Measurements from ENCODE around the gene AOAH.

The AOAH gene

DNA sequence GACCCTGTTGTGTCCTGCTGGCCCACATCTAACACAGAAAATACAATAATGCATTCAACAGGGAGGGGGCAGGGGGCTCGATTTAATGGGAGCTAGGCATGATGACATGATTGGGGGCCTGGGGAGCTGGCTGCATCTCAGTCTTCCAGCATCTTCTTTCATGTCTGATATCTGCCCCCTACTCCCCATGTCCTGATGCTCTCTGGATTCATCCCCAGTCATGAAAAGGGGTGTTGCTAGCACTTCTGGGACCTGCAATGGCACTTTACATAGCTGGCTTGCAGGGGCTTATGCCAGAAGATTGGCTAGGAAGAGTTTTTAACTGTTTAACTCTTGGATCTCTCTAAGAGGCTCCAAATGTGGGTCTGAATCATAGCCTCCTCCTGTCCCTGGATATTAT is 94.9 kb downstream of the AOAH start:
- DNase-seq (ENCODE audit: low read depth), result no peak

DNA sequence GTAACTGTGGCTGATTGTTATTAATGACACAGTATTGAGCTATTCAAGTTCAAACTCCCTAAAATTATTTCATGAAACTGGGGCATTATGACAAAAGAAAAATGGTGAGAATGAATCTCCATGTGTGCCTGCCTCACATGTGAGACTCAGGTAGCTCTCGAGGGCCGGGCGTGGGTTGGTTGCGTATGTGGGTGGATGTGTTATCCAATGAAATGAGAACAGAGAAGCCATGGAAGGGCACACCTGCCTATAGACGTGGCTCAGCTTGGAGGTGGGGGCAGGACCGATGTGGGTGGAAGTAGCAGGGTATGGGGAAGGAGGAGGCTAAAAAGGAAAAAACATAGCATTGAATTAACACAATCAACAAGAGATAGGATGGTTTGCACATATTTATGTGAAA is 96.5 kb downstream of the AOAH start:
- no peak for DNase-seq (ENCODE audit: low read depth)

DNA sequence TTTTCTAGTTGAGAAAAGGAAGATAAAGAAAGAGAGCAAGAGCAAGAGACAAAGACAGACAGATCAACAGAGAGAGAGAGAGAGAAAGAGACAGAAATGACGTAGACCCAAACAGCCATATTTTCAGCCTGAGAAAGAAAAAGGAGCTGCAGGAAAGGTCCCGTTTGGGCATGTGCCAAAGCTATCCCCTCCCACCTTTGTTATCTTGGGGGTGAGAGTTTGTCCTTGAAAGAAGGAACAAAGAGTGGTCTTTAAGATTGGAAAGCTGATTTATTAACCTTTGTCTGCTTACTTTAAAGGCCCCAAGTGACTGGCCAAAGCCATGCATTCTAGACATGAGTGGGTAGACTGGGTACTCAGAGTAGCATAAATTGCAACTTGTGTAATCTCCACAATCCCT is 98.2 kb downstream of the AOAH start:
- no peak for DNase-seq (ENCODE audit: low read depth)

DNA sequence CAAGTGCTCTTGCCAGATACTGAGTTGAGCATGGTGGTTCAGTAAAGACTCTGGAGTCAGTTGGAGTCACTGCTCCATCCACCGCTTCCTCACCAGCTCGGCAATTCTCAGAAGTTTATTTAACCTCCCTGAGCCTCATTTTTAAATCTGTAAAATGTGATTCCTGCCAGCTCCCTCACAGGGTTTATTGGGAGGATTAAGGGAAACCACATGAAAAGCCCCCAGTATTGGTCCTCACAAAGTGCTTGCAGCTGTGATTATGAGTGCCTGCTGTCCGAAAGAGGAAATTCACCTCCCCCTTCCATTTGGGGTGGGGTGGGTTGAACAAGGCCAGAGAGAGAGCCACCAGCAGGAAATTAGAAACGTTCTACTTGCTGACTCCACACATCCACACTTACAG is 99.0 kb downstream of the AOAH start:
- no peak for DNase-seq (ENCODE audit: low read depth)

DNA sequence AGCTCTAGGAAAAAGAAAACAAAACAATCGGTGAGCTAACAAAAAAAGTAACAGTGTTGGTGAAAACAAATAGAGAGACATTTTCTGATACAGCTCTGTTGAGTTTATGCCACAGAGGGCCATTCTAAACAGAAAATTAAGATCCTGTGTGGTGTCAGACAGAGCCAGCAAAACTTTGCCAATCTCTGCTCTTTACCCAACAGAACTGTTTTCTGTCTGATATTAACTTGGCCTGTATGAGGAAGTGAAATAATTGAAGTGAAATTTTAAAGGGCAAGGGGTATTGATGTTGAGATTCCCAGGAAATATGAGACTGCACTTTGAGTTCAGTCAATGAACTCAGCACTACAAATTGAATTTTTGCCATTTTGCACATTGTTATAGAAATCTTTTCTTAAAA is 101.0 kb downstream of the AOAH start:
- DNase-seq (ENCODE audit: low read depth), result no peak

DNA sequence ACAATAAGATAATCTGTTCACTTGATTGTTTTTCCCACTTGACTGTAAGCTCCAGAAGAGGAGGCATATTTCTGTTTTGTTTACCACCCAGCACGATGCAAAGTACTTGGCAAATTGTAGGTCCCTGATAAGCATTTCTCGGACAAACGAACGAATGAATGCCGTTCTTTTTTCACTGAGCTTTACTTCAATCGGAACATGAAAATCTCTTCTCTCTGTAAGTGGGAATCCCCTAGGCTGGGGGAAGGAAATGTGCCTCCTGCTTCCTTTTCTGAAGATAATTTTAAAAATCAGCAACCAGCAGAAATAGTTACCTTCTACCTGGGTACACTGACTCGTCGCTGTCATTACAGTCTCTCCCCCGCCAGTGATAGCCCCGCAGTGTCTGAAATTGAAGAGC is 102.9 kb downstream of the AOAH start:
- DNase-seq (ENCODE audit: low read depth), result no peak

DNA sequence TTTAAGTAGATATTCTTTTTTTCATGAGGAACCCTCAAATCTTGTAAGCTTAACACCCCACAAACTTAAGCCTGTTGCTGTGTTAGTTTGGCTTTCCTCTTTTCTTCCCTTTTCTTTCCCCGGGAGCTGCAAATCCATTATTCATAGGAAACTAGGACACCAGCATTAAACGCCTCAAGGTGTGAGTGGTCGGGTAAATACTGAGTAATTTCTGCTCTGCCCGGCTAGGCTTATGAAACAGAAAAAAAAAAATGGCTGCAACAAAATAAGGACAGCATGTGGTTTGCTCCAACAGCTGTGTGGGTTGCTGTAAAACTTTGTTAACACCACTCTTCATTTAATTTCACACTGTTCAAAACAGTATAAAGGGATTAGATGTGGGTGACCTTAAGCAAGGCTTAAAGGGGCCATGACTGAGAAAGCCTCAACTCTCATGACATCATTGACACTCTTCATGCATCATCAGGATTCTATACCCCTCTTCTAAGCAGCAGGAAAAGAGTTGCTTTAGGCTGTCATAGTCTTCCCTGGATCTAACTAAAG is 104.1 kb downstream of the AOAH start:
- no peak for DNase-seq (ENCODE audit: low read depth)

DNA sequence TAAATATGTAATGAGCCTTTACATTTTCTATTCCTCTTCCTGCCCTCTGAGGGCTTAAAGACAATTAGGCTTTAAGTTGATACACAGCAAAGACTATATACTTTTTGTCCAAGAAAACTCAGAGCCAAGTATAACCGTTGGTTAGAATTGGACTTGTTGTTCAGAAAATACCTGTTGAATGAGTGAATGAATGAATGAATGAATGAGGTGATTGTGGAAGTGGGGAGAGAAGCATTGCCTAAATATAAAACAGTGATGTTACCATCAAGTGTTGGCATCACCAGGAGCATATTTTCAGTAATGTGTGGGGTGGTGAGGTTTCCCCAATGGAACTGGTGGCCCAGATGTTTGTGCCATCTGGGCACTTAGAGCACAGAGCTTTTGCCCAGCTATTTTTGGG is 106.9 kb downstream of the AOAH start:
- no peak for DNase-seq (ENCODE audit: low read depth)

DNA sequence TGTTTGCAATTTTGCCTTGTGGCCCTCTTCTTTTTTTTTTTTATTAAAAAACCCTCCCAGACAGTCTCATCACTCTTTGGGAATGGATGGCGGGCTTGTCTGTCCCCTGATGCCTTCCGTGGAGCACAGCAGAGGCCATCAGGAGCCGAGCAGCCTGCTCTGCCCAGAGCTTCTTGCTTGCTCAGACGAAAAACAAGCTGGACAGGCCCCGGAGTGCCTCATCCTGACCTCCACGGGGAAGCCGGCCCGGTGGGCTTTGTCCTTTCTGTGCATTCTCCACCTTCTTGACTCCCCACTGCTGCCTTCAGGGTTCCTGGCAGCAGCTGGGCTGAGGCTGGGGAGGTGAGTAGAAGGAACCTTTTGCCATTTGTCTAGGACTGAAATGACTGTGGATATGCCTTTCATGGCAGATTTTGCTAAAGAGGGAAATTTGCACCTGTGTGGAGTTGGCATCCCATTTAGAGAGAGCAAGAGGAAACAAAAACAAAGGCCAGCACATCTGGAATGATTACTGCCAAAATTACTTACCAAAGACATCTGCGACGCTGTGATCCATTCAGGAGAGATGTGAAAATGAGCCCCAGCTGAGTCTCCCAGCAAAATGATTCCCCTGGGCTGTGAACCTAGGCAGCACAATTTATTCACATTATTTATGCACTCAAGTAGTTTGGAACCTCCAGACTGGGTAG is 108.3 kb downstream of the AOAH start:
- no peak for DNase-seq (ENCODE audit: low read depth)

DNA sequence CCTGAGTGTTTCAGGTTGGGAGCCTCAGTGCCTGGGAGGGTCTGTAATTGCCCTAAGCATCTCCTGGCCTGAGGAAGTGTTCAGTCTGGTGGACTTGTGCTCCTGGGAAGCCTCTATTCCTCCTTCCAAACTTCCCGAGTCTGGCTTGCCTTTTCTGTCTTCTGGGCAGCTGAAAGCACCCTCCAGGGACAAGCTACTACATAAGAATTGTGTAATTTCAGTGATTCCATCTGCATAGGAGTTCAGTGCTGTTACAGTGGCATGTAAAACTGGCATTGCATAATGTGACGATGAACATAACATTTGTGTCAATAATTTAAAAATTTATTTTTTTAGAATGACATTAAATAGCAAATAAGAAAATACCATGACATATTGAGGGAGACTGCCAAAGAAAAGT is 109.3 kb downstream of the AOAH start:
- no peak for DNase-seq (ENCODE audit: low read depth)

DNA sequence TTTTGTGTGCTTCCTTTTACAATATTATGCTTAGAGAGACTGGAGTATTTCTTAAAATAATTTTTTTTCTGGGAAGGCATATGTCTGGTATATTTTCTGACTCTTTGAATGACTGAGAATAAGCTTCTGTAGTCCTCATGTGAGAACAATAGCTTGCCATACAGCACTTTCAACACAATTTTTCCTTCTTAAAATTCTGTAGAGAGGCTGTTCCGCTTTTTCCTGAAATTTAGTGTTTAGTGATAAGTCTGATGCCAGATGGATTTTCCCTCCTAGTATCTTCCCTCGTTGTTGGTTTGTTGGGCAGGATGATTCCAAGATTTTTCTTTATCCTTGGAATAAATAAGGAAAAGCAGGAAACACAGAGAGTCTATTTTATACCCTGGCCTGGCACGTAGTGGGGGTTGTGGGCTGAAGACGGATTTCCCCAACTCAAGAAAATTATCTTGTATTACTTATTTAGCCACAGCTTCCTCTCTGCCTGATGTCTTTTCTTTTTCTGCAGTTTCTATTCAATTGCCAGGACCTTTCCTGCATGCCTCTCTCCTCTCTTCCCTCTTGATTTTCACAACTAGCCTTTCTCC is 111.2 kb downstream of the AOAH start:
- no peak for DNase-seq (ENCODE audit: low read depth)

DNA sequence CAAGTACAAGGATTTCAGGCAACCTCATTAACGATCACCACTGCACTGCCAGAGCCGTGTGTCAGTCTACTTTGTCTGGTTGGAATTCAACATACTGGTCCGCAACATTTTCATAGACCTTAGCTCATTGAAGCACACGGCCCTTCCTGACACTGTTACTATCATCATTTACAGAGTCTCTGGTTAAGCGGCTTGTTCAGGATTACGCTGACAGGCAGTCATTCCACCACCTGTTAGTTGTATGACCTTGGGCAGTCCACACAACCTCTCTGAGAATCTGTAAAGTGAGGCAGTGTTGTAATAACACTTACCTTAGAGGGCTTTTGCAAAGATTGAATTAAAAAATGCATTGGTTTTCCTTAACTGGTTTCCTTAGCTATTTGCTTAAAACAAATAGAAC is 112.6 kb downstream of the AOAH start:
- no peak for DNase-seq (ENCODE audit: low read depth)

DNA sequence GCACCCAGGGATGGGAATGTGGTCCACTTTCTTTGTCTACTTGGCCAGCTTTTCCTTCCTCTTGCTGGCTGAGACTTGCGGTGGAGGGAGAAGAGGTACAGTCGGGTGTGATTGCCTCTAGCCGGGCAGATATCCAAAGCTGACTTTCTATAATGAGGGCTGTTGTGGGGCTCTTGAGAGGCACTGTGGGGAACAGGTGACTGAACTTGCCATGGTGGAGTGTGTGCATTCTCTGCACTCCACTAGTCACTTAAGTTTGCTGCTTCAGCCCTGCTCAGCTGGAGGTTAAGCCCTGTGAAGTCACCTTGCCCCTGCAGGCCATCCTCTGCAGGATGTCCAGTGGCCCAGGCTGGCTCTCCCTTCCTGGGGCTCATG is 116.6 kb downstream of the AOAH start:
- no peak for DNase-seq (ENCODE audit: low read depth)

DNA sequence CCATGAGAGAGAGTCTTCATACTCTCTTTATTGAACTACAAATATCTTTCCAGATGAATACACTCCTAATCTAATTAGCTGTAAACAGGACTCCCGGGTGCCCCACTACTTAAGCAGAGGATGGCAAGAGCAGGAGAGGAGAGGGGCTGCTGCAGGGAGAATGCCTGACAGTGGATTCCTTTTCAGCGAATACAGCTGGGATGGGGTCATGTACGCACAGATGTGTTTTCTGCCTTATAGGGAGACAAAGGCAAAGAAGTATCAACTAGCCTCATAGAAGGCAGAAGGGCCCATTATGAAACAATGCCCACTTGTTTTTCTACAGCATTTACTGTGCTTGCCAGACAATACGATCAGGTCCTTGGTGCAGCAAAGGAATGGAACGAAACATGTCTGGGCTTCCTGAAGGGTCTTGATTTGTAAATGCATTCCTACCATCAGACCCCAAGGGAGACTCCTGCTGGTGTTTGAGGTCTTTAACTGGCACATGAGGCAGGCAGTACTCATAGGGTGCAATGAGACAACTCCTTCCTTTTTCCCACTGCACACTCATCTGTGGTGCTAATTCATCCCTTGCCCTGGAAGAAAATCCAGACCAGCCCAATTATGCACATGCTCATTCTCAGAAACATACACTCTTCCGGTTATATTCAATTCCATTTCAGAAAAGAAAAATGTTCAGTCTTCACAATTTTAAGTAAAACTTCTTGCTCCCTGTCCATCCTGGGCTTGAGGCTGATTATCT is 117.1 kb downstream of the AOAH start:
- no peak for DNase-seq (ENCODE audit: low read depth)

DNA sequence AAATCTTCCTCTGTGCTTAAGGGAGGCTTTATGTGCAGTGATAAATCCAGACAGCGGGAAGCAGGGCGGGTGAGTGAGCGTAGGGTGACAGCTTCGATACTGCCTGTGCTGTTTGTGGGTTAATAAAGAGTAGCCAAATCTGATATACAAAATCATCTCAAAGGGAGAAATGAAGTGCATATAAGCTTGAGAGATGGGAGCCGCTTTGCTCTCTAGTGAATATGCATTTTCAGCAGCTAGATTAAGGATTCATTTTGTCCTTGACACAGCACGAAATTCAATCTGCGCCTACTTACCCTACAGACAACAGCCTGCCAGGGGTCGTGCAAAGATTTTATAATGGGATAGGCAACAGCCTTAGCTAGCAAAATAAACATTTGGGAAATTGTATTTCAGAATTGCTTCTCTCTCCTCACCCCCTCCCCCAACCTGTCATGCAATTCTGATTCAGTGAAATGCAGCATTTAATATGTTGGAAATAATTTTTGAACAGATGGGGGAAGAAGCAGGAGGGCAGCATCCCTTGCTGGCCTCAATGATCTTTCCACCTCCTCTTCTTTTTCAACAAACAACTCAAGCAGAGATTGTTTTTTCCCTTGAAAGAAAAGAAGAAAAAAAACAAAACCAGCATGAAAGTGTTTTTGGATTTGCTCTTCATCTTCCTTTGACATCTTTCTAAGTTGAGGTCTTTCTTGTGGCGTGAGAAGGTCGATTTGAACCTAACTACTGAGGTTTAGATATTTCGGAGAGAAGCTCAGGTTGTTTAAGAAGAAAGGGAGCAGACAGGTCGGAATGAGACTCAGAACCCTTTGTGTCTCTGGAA is 117.9 kb downstream of the AOAH start:
- no peak for DNase-seq (ENCODE audit: low read depth)

DNA sequence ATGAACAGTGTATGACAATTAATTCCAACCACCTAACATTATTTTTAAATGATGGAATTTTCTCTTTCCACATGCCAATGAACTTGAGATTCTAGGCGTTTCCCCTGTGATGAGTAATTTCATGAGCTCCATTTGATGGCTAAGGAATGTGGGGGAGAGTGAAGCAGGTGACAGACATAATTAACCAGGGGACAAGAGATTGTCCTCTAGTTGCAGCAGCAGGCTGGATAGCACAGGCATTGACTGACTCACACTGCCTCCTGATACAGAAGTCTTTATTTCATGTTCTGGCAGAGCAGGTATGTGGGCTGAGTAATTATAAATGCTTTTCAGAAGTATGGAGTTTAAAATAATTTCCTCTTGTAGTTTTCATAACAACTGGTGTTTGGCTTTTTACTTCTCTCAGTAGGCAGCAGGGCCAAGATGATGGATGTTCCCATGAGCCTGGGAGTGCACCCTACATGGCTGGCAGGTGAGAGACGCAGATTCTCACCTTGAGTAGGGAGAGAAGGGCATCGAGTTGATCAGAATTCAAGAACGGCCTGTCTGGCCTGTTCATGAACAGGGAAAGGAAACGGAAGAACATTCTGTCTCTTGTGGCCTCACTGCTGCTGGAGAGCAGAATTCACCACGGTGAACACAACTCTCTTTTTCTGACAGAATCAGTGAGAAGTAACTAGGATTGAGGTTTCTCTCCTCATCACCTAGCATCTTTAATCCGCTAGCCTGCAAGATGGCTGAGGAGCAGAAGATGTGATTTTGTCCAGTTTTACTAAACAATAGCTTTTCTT is 118.8 kb downstream of the AOAH start:
- peak; percentile 41 for DNase-seq (ENCODE audit: low read depth)

DNA sequence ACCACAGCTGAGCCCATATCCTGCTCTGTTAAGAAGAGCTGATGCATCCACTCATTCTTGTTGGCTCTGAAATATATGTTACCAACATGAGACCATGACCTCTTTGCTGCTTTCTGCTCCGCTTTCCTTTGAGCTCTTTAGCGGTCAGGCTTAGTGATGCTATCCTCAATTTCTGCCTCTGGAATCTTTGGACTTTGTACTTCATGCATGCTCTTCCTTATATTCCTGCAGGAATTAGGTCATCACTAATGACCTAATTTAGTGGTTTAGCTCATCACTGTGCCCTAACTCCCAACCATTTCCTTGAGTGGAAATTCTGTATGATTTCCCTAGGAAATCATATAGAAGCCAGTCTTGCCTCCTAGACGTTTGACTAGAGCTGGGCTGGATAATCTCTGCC is 119.5 kb downstream of the AOAH start:
- peak; percentile 41 for DNase-seq (ENCODE audit: low read depth)

DNA sequence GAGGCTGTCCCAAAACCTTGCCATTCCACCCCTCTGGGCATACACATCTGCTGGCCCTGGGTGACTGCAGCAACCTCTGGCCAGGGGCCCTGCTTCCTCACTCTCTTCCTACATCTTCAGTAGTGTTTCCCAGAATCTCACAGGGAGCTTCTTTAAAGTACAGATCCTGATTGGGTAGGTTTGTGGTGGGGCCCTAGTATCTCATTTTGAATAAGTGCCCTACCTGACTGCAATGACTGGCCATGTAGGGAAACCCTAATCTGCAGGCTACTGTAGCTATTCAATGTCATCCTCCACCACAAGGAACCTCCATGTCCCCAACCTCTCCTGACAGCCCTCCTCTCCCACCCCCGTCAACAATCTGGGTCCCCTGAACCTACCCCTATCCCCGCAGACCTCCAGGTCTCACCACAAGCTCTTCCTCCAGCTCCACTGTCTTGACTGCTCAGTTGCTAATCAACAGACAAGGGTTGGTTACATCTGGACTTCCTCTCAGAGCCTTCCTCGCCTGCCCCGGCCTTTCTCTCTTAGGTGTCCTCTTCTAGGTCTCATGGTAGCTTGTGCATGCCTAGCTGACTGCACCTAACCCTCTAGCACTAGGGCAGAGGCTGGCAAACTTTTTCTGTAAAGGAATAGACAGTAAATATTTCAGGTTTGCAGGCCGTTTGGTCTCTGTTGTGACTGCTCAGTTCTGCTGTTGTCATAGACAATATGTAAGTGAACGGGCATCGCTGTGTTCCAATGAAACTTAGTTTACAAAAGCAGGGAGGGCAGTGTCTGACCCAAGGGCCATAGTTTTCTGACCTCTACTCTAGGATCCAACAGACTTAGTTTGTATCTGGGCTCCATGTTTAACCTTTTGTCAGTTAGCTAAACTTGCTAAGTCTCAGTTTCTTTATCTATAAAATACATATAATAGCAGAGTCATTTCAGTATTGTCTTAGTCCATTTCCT is 121.1 kb downstream of the AOAH start:
- DNase-seq (ENCODE audit: low read depth), result no peak

DNA sequence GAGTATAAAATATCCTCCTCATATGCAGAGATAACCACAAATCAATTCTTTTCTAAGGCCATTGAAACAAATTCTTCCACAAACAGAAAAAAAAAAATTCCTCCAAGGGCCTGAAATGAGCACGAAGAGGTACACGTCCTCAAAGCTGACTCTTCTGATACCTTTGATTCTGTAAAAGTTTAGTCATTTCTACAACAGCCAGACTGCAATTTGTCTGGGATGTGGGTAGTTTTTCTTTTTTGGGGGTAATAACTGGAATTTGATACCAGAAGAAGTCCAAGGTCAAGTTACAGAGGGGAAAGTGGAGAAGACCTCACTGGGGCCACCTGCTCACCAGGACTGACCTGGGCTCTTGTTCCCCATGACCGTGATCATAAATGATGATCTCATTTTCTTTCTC is 121.8 kb downstream of the AOAH start:
- DNase-seq (ENCODE audit: low read depth), result no peak

DNA sequence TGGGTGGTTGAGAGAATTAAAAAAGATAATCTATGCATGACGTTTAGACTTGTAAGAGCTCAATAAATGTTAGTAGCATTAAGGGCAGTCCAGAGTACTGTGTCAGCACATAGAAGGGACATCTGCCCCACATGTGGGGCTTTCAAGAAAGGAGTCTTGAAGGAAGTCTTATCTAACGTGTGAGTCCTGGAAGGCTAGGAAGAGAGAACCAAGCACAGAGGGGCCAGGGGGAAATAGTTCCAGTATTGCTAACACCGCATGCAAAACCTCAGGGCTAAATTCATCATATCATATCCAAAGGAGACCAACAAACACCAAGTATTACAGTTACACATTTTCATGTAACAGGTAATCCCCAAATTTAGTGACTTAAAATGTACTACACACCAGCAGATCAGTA is 122.7 kb downstream of the AOAH start:
- DNase-seq (ENCODE audit: low read depth), result no peak

All from HS-5 (cell line).